ENCODE measurements around the gene TPRA1.

GRCh38 chr3:127589600-127590281 lies 792 bp downstream of the TPRA1 start:
- TF ChIP-seq POLR2A (IDR thresholded peaks at IDR 0.05) (no peak), CTCF (IDR thresholded peaks at IDR 0.05) (no peak)

Data from adrenal gland (tissue), 5 donors.